ENCODE data around the gene SPECC1L.

The SPECC1L gene

DNA sequence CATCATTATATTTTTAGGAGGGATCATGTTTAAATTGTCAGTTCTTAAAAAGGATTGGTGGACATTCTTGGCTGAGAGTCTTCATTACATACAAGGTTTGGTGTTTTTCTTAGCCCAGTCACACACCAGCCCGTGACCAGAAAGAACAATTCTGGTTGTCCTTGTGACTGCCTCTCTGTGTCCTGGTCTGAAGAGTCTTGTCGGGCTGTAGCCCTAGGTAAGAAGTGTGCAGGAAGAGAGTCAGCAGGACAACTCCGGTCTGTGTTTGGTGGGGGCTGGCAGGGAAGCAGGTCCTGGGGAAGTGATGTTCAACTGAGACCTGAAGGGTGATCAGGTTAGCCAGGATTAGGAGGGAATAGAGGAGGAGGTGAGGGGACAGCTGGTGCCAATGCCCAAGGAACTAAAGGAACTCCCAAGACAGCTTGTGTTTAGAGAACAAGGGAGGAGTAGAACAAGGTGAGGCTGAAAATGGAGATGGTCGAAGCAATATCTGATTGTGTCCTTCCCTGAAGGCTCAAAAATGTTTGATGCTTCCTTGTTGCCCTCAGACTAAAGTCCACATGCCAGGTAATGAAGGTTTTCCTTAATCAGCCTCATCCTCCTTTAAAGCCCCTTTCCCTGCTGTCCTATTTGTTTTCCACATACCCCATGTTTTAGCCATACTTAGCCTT is 91.5 kb downstream of the SPECC1L start:
- DNase-seq (ENCODE audit: low read depth in 2 of 2) = no peak

DNA sequence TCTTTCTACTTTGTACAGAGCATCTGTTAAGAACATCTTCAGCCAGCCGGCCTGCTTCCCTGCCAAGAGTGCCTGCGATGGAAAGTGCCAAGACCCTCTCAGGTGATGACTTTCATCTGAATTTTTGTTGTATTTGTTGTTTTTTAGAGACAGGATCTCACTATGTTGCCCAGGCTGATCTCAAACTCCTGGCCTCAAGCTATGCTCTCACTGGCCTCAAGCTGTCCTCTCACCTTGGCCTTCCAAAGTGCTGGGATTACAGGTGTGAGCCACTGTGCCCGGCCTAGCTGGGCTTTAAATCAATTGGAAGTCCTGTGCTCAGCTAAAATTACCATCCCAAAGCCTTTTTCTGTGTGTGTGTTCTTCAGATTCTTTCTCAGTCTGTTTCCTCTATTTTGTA is 92.6 kb downstream of the SPECC1L start:
- no peak for DNase-seq (ENCODE audit: low read depth in 2 of 2)

DNA sequence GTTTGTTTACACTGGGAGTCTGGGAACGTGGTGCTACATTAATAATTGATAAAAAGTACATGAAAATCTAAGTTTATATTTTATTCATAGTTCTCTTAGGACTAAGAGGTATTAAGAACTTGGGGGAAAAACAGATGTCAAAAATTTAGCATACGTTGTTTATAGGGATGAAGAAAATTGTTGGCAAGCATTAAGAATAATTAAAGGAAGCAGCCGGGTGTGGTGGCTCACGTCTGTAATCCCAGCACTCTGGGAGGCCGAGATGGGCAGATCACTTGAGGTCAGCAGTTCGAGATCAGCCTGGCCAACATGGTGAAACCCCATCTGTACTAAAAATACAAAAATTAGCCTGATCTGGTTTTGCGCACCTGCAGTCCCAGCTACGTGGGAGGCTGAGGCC is 96.1 kb downstream of the SPECC1L start:
- DNase-seq (ENCODE audit: low read depth in 2 of 2) = no peak

DNA sequence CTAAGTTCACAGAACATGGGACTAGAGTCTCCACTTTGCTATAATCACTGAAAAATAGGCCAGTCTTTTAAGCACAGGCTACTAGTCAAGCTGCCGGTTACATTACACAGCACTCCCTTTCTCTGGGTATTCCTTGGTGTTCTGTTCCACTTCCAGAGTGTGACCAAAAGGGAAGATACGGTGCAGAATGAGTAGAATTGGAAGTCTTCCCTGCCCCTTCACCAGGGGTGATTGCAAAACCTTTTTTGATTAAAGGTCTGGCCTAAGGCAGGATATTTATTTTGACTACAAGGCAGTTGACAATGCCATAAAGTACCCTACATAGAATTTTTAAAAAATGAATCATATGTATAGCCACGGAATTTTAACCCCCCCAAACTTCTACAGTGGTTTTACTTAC is 97.2 kb downstream of the SPECC1L start:
- DNase-seq (ENCODE audit: low read depth in 2 of 2) = no peak

DNA sequence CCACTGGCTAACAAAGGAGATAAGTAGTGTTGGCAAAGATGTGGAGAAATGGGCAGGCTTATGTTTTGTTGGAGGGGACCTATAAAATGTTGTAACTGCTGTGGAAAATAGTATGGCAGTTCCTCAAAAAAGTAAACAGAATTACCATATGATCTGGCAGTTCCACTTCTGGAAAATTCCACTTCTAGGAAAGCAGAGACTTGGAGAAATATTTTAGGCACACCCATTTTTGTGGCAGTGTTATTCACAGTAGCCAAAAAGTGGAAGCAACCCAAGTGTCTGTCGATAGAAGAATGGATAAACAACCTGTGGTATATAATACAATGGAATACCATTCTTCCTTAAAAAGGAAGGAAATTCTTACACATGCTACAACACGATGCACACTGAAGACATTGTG is 99.8 kb downstream of the SPECC1L start:
- DNase-seq (ENCODE audit: low read depth in 2 of 2) = no peak

DNA sequence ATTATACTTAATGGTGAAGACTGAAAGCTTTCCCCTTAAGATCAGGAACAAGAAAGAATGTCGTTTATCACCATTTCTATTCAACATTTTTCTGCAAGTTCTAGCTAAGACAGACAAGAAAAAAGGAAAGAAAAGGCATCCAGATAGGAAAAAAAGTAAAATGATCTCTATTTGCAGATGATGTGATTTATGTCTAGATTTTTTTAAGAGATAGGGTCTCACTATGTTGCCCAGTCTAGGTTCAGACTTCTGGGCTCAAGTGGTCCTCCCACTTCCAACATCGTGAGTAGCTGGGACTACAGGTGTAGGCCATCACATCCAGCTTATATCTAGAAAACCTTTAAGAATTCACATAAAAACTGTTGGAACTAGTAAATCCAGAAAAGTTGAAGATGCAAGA is 105.4 kb downstream of the SPECC1L start:
- DNase-seq (ENCODE audit: low read depth in 2 of 2) = no peak

DNA sequence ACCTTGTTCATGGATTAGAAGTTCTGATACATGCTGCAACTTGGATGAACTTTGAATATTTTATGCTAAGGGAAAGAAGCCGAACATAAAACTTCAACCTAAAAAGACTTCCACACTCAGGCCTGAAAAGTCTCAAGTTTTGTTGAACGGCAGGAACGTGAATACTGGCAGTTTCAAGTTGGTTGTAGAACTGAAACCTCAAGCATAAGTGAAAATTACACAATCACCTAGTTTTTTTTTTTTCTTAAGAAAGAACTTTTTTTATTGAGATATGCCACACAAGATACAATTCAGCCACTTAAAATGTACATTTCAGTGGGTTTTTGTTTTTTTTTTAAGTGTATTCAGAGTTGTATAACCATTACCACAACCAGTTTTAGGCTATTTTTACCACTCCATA is 106.0 kb downstream of the SPECC1L start:
- no peak for DNase-seq (ENCODE audit: low read depth in 2 of 2)

DNA sequence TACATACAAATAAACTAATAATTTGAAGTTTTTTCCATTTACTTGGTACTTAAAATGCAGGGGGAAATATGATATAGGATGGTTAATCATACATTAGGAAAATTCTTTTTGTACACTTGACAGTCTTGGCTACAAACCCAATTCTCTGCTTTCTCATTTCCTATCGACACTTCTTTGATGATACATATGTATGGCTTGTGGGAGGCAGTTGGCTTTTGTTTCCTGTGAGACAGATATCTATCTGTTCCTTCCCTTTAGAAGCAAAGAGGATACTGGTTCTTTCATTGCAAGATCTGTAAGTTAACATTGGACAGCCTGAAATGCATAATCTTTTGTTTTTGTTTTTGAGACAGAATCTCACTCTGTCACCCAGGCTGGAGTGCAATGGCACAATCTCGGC is 108.9 kb downstream of the SPECC1L start:
- no peak for DNase-seq (ENCODE audit: low read depth in 2 of 2)

DNA sequence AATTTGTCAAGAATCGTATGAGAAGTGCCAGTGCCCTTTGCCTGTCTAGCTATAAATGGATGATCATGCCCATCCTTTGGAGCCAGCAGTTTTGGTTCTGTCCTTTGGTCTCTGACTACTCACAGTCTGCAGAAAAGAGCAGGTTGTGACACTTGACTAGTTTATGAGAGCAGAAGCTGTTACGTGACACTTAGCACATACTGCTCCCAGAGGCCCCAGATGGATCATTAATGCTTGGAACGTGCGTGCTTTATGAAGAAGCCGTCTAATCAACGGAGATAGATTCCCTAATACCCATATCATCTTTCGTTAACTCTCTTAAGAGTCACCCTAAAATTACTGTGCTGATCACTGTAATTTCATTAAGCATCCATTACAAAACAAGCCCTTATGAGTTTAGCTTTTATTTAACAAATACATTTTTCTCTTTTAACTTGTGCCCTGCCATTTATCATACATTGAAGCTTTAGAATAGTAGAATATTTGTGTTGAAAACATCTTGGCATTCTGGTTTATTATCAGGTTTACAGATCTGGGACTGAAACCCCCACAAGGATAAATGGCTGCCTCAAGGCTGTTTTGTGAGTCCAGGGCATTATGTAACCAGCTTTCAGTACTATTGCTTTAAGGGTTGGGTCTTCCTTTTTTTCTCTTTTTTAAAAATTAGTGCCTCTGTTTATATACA is 109.7 kb downstream of the SPECC1L start:
- no peak for DNase-seq (ENCODE audit: low read depth in 2 of 2)

DNA sequence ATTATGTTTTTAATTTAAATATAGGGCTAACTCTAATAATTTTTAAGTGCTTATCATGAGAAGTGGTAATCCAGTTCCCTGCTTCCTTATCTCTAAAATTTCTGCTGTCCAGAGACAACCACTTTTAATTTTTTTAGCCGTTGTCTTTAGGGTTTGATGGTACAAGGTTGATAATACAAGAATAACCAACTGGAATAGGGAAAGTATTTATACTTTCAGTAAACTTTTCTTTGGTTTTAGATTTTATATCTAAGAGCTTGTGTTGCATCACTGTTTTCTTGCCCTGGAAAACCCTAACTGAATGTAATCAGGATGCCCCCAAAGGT is 110.2 kb downstream of the SPECC1L start:
- no peak for DNase-seq (ENCODE audit: low read depth in 2 of 2)

DNA sequence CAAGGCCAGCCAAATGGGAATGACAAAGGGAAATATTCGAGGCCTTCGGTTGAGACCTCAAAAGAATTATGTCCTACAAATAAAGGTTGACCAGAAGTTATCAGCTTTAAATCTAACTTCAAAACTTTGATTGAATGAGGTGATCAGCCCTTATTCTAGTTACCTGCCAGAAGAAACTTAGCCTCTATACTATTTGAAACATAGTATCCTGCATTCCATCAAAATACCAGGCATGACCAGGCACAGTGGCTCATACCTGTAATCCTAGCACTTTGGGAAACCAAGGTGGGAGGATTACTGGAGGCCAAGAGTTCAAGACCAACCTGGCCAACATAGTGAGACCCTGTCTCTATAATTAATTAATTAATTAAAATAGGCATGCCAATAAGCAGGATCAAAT is 112.4 kb downstream of the SPECC1L start:
- no peak for DNase-seq (ENCODE audit: low read depth in 2 of 2)

DNA sequence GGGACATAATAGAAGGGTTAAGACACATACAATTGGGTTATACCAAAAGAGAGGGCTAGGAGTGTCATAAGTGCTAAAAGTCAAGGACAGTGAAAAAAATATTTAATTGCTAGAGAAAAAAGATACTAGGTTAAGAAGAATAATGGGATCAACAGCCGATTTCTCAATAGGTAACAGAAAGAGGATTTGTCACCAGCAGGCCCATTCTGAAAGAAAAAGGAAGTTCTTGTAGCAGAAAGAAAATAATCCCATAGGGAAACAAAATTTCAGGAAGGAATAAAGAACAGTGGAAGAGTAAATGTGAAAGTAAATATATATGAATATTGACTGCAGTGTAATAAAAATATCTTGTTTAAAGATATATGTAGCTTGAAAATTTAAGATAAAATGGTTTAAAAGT is 113.5 kb downstream of the SPECC1L start:
- no peak for DNase-seq (ENCODE audit: low read depth in 2 of 2)

DNA sequence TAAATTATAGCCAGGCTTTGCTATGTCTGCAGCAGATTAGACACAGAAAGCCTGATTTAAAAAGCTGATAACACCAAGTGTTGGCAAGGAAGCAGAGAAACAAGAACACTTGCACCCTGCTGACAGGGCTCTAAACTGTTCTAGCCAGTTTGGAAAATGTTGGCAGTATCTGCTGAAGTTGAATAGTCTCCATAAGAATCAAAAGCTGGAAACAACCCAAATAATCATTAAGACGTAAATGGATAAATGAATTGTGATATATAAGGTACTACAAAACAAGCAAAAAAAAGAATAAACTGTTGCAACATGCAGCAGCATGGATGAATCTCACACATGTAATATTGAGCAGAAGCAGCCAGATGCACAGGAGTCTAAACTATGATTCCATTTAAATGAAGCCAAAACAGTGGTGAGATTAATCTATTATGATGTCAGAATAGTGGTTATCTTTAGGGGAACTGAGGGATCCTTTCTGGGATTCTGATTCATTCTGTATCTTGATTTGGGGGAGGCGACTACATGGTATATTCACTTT is 116.4 kb downstream of the SPECC1L start:
- no peak for DNase-seq (ENCODE audit: low read depth in 2 of 2)

DNA sequence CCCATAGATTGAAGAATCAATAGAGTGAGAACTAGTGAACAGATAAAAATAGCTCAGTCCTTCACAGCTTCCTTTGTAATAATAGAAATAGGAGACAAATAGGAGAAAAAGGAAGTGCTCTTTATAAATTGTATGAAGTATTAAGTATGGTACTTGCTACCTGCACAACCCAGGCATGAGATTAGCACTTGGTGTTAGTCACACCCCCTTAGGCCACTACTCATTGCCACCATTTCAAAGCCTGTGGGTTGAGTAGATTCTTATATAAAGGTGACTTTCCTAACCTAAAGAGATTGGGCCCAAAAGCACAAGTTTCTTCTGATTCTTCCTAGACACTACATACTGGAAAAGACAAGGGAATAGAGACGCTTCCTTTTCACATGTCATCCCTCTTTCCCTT is 119.0 kb downstream of the SPECC1L start:
- DNase-seq (ENCODE audit: low read depth in 2 of 2) = no peak

DNA sequence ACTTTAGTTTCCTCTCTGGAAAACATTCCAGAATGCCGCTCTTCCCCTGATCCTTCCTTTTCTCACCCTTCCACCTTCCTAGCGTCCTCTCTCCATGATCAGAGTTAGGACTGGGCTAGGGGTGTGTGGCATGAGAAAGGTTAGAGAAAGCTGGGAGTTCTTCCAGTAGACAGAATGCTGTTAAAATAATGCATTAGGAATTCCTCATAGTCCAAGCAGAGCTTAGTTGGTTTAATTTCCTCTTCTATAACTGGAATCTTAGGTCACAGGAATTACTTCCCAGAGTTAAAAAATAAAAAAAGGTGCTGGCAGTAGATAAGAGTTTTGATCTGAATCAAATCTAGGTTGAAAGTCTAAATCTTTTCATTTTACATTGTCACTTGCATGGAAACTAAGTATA is 119.5 kb downstream of the SPECC1L start:
- DNase-seq (ENCODE audit: low read depth in 2 of 2) = no peak

DNA sequence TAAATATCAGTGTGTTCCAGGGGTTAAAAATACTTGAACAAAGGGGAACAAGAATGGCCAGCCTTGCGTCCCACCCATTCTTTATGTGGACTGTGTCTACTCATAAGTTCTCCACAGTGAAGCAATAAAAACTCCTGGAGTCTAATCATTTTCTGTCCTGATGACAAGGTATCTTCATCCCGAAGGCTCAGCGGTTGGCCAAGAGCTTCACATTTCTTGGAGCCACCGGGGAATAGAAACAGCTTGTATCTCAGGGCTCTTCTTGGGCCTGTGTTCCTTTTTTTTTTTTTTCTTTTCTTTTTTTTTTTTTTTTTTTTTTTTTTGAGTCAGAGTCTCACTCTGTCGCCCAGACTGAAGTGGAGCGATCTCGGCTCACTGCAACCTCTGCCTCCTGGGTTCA is 119.9 kb downstream of the SPECC1L start:
- no peak for DNase-seq (ENCODE audit: low read depth in 2 of 2)

DNA sequence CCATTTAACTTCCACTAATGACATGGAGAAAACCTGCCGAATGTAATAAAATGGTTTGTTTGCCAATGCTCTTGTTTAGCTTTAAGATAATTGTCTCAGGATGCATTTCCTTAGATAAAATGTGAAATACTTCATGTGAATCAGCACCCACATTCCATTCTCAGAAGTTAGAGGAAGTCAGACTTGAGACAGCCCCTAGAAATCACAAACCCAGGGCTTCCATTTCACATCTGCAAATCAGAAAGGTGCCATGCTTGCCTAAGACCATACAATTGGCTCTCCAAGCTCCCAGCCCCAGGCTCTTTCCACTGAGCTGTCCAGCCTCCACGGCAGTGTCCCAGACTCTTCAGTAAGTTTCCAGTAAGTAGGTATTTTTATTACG is 121.2 kb downstream of the SPECC1L start:
- no peak for DNase-seq (ENCODE audit: low read depth in 2 of 2)

DNA sequence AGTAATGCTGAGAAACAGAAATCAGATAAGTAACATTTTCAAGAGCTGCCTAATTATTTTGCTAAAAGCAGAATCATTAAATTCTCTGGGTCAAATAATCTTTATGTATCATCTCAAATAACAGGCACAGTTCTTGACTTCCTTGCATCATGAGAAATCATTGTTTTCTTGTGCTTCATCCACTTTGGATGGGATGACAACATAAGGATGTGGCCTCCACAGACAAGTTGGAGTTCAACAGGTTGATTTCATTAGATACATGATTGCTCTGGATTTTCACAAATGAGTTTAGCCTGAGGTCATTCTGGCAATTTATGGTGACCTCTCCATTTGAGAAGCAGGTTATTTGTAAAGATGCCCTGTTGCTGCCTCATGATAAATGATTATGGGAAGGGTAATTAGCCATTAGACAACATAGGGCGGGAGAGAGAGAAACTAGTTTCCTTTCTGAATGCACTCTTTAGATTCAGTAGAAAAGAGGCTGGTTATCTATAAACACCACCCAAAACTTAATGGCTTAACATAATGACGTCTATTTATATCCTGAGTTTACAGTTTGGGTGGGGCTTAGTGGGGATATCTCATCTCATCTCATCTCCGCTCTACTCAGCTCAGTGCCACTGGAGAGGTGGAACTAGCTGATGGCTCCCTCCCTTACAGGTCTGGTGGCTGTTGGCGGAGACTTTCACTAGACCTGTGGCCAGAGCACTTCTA is 121.7 kb downstream of the SPECC1L start:
- DNase-seq (ENCODE audit: low read depth in 2 of 2) = no peak

DNA sequence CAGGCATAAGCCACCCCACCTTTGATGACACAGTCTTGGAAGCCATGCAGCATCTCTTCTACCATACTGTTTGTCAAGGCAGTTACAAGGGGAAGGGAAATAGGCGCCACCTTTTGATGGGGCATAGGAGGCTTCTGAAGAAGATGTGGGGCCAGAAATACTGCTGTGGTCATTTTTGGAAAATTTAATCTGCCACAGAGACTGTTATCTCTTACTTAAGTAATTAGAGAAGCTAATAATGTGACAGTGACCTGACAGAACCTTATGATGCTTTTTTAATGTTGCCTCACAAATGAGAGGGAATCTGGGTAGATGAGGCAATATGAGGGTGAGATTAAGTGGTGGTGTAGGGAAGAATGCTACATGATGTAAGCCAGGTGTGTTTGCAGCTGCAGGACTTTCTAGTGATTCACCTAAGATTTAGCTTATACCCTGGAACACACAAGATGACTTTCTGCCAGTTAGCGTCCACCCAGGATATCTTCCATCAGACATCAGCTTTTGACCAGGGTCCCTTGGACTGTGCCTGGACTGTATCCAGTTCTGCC is 122.5 kb downstream of the SPECC1L start:
- no peak for DNase-seq (ENCODE audit: low read depth in 2 of 2)

DNA sequence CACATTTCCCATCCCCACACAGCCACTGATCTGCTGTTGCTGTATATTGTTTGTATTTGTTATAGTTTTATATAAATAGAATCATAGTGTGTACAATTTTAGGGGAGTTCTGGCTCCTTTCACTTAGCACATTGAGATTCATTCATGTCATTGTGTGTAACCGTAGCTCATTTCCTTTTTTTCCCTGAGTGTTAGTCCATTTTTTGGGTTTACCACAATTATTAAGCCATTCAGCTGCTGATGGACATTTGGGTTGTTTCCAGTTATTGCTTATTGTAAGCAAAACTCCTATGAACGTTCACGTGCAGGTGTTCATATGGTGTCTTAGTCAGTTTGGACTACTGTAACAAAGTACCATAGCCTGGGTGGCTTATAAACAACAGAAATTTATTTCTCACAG is 123.2 kb downstream of the SPECC1L start:
- DNase-seq (ENCODE audit: low read depth in 2 of 2) = no peak

DNA sequence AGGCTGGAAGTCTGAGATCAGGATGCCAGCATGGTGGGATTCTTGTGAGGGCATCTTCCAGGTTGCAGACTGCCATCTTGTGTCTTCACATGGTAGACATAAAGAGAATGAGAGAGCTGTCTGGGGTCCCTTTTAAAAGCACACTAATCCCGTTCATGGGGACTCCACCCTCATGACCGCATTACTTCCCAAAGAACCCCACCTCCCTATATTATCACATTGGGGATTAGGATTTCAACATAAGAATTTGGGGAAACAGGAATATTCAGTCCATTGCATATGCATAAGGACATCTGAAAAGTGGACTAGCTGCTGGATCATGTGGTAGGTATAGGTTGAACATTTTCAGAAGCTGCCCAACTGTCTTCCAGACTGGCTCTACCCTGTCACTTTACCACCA is 123.6 kb downstream of the SPECC1L start:
- no peak for DNase-seq (ENCODE audit: low read depth in 2 of 2)

DNA sequence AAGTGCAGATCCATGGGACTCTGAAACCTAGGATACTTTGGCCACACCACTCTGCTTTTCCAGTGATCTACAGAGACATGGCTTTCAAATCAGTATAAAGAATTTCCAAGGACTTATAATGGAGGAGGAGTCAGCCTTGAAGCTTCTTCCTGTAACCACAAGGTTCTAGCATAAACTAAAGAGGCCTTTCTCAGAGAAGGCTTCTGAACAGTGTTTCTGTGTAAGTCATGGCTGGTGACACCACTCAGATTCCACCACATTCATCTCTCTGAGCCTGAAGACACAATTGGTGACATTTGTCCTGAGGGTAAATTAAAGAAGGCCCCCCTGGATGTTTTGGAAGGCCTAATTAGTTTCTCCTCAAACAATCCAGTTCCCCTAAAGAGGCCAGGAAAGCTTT is 127.8 kb downstream of the SPECC1L start:
- DNase-seq (ENCODE audit: low read depth in 2 of 2) = no peak

Data from stimulated activated CD8-positive, alpha-beta memory T cell treated with anti-CD3 and anti-CD28 coated beads, Interleukin-2, amount 100 ng/mL, for 48 hours (primary cell).